ENCODE results near the gene DNAJC19.
"Not testable (repeated sequence)": the region's sequence is repeated elsewhere in the genome, so short reads cannot be mapped to it uniquely, and the experiment has no call there.

DNAJC19 gene

GRCh38 chr3:180996415-180996932 lies 6.9 kb upstream of the DNAJC19 start:
- Histone ChIP-seq H3K27me3 (ENCODE audit: control insufficient read depth in 1 of 2, insufficient read depth in 2 of 2, low read length in 2 of 2) (no peaks in the 10 kb centered on the region), H3K27ac (ENCODE audit: low read depth, low read length) (no peak overlapping the region), H3K9ac (ENCODE audit: low read depth in 1 of 2, low read length in 2 of 2) (no peak overlapping the region), H3K36me3 (ENCODE audit: control insufficient read depth in 1 of 2, insufficient read depth in 2 of 2, low read length in 2 of 2) (no peaks in the 10 kb centered on the region), H3K4me1 (ENCODE audit: control insufficient read depth in 1 of 2, insufficient read depth in 2 of 2, low read length in 2 of 2) (no peaks in the 10 kb centered on the region), H3K9me3 (ENCODE audit: control insufficient read depth in 1 of 2, low read length in 2 of 2) (no peaks in the 10 kb centered on the region), H3K4me3 (ENCODE audit: low read depth in 1 of 2, low read length in 2 of 2) (no peak overlapping the region)

GRCh38 chr3:180990505-180990904 lies 969 bp upstream of the DNAJC19 start:
- Histone ChIP-seq H3K36me3 (ENCODE audit: control insufficient read depth in 1 of 2, insufficient read depth in 2 of 2, low read length in 2 of 2) (peaks cover 4 to 11% of the 10 kb centered on the region in 2 donors), H3K27ac (ENCODE audit: low read depth, low read length) (no peak overlapping the region), H3K9me3 (ENCODE audit: control insufficient read depth in 1 of 2, low read length in 2 of 2) (no peaks in the 10 kb centered on the region), H3K4me3 (ENCODE audit: low read depth in 1 of 2, low read length in 2 of 2) (peak overlapping the region; percentile 99), H3K4me1 (ENCODE audit: control insufficient read depth in 1 of 2, insufficient read depth in 2 of 2, low read length in 2 of 2) (peaks cover 4 to 6% of the 10 kb centered on the region in 2 donors), H3K9ac (ENCODE audit: low read depth in 1 of 2, low read length in 2 of 2) (peak overlapping the region; percentile 56 to 89), H3K27me3 (ENCODE audit: control insufficient read depth in 1 of 2, insufficient read depth in 2 of 2, low read length in 2 of 2) (no peaks in the 10 kb centered on the region)

- no peaks in the 10 kb centered on the region for H3K9me3 ChIP-seq (ENCODE audit: control insufficient read depth in 1 of 2, low read length in 2 of 2)
- no peak overlapping the region for H3K9ac ChIP-seq (ENCODE audit: low read depth in 1 of 2, low read length in 2 of 2)
- peaks cover 4 to 24% of the 10 kb centered on the region in 2 donors for H3K36me3 ChIP-seq (ENCODE audit: control insufficient read depth in 1 of 2, insufficient read depth in 2 of 2, low read length in 2 of 2)
- peaks cover 4 to 6% of the 10 kb centered on the region in 2 donors for H3K4me1 ChIP-seq (ENCODE audit: control insufficient read depth in 1 of 2, insufficient read depth in 2 of 2, low read length in 2 of 2)
- no peak overlapping the region for H3K4me3 ChIP-seq (ENCODE audit: low read depth in 1 of 2, low read length in 2 of 2)
- no peaks in the 10 kb centered on the region for H3K27me3 ChIP-seq (ENCODE audit: control insufficient read depth in 1 of 2, insufficient read depth in 2 of 2, low read length in 2 of 2)
- H3K27ac ChIP-seq (ENCODE audit: low read depth, low read length): no peak overlapping the region
Measured at GRCh38 chr3:180987344-180987743, 2.2 kb downstream of the DNAJC19 start.

GRCh38 chr3:180986366-180986765 lies 3.2 kb downstream of the DNAJC19 start:
- not testable (repeated sequence) for H3K9me3 ChIP-seq (ENCODE audit: control insufficient read depth in 1 of 2, low read length in 2 of 2); H3K9ac ChIP-seq (ENCODE audit: low read depth in 1 of 2, low read length in 2 of 2); H3K27me3 ChIP-seq (ENCODE audit: control insufficient read depth in 1 of 2, insufficient read depth in 2 of 2, low read length in 2 of 2); H3K4me1 ChIP-seq (ENCODE audit: control insufficient read depth in 1 of 2, insufficient read depth in 2 of 2, low read length in 2 of 2); H3K27ac ChIP-seq (ENCODE audit: low read depth, low read length); H3K4me3 ChIP-seq (ENCODE audit: low read depth in 1 of 2, low read length in 2 of 2)
- H3K36me3 ChIP-seq (ENCODE audit: control insufficient read depth in 1 of 2, insufficient read depth in 2 of 2, low read length in 2 of 2): peaks cover 4 to 26% of the 10 kb centered on the region in 2 donors

GRCh38 chr3:180983136-180983535 lies 6.4 kb downstream of the DNAJC19 start:
- H3K36me3 ChIP-seq (ENCODE audit: control insufficient read depth in 1 of 2, insufficient read depth in 2 of 2, low read length in 2 of 2): peaks cover 9 to 38% of the 10 kb centered on the region in 2 donors
- H3K4me1 ChIP-seq (ENCODE audit: control insufficient read depth in 1 of 2, insufficient read depth in 2 of 2, low read length in 2 of 2): no peaks in the 10 kb centered on the region
- no peak overlapping the region for H3K27ac ChIP-seq (ENCODE audit: low read depth, low read length)
- no peaks in the 10 kb centered on the region for H3K27me3 ChIP-seq (ENCODE audit: control insufficient read depth in 1 of 2, insufficient read depth in 2 of 2, low read length in 2 of 2)
- no peaks in the 10 kb centered on the region for H3K9me3 ChIP-seq (ENCODE audit: control insufficient read depth in 1 of 2, low read length in 2 of 2)
- no peak overlapping the region for H3K4me3 ChIP-seq (ENCODE audit: low read depth in 1 of 2, low read length in 2 of 2)
- H3K9ac ChIP-seq (ENCODE audit: low read depth in 1 of 2, low read length in 2 of 2): no peak overlapping the region

GRCh38 chr3:180981912-180982311 lies 7.6 kb downstream of the DNAJC19 start:
- Histone ChIP-seq H3K9me3 (ENCODE audit: control insufficient read depth in 1 of 2, low read length in 2 of 2) (no peaks in the 10 kb centered on the region), H3K9ac (ENCODE audit: low read depth in 1 of 2, low read length in 2 of 2) (no peak overlapping the region), H3K27ac (ENCODE audit: low read depth, low read length) (no peak overlapping the region), H3K4me3 (ENCODE audit: low read depth in 1 of 2, low read length in 2 of 2) (no peak overlapping the region), H3K4me1 (ENCODE audit: control insufficient read depth in 1 of 2, insufficient read depth in 2 of 2, low read length in 2 of 2) (no peaks in the 10 kb centered on the region), H3K36me3 (ENCODE audit: control insufficient read depth in 1 of 2, insufficient read depth in 2 of 2, low read length in 2 of 2) (peaks cover 9 to 36% of the 10 kb centered on the region in 2 donors), H3K27me3 (ENCODE audit: control insufficient read depth in 1 of 2, insufficient read depth in 2 of 2, low read length in 2 of 2) (no peaks in the 10 kb centered on the region)

- Histone ChIP-seq H3K27me3 (ENCODE audit: control insufficient read depth in 1 of 2, insufficient read depth in 2 of 2, low read length in 2 of 2) (no peaks in the 10 kb centered on the region), H3K27ac (ENCODE audit: low read depth, low read length) (no peak overlapping the region), H3K9ac (ENCODE audit: low read depth in 1 of 2, low read length in 2 of 2) (no peak overlapping the region), H3K36me3 (ENCODE audit: control insufficient read depth in 1 of 2, insufficient read depth in 2 of 2, low read length in 2 of 2) (peaks cover 9 to 35% of the 10 kb centered on the region in 2 donors), H3K9me3 (ENCODE audit: control insufficient read depth in 1 of 2, low read length in 2 of 2) (no peaks in the 10 kb centered on the region), H3K4me1 (ENCODE audit: control insufficient read depth in 1 of 2, insufficient read depth in 2 of 2, low read length in 2 of 2) (no peaks in the 10 kb centered on the region), H3K4me3 (ENCODE audit: low read depth in 1 of 2, low read length in 2 of 2) (no peak overlapping the region)
Measured at GRCh38 chr3:180980611-180981010, 8.9 kb downstream of the DNAJC19 start.

- Histone ChIP-seq H3K4me1 (ENCODE audit: control insufficient read depth in 1 of 2, insufficient read depth in 2 of 2, low read length in 2 of 2) (no peaks in the 10 kb centered on the region), H3K36me3 (ENCODE audit: control insufficient read depth in 1 of 2, insufficient read depth in 2 of 2, low read length in 2 of 2) (peaks cover 9 to 32% of the 10 kb centered on the region in 2 donors), H3K27me3 (ENCODE audit: control insufficient read depth in 1 of 2, insufficient read depth in 2 of 2, low read length in 2 of 2) (no peaks in the 10 kb centered on the region), H3K9ac (ENCODE audit: low read depth in 1 of 2, low read length in 2 of 2) (no peak overlapping the region), H3K9me3 (ENCODE audit: control insufficient read depth in 1 of 2, low read length in 2 of 2) (no peaks in the 10 kb centered on the region), H3K4me3 (ENCODE audit: low read depth in 1 of 2, low read length in 2 of 2) (no peak overlapping the region), H3K27ac (ENCODE audit: low read depth, low read length) (no peak overlapping the region)
Measured at GRCh38 chr3:180979961-180980360, 9.6 kb downstream of the DNAJC19 start.

GRCh38 chr3:180977498-180977897 lies 12.0 kb downstream of the DNAJC19 start:
- peaks cover 9 to 25% of the 10 kb centered on the region in 2 donors for H3K36me3 ChIP-seq (ENCODE audit: control insufficient read depth in 1 of 2, insufficient read depth in 2 of 2, low read length in 2 of 2)

GRCh38 chr3:180974286-180974685 lies 15.2 kb downstream of the DNAJC19 start:
- Histone ChIP-seq H3K27me3 (ENCODE audit: control insufficient read depth in 1 of 2, insufficient read depth in 2 of 2, low read length in 2 of 2) (no peaks in the 10 kb centered on the region), H3K27ac (ENCODE audit: low read depth, low read length) (no peak overlapping the region), H3K36me3 (ENCODE audit: control insufficient read depth in 1 of 2, insufficient read depth in 2 of 2, low read length in 2 of 2) (peaks cover 18 to 41% of the 10 kb centered on the region in 2 donors), H3K9ac (ENCODE audit: low read depth in 1 of 2, low read length in 2 of 2) (no peak overlapping the region), H3K4me3 (ENCODE audit: low read depth in 1 of 2, low read length in 2 of 2) (no peak overlapping the region), H3K9me3 (ENCODE audit: control insufficient read depth in 1 of 2, low read length in 2 of 2) (no peaks in the 10 kb centered on the region), H3K4me1 (ENCODE audit: control insufficient read depth in 1 of 2, insufficient read depth in 2 of 2, low read length in 2 of 2) (no peaks in the 10 kb centered on the region)

More at GRCh38 chr3:180977498-180977897, 12.0 kb downstream of the DNAJC19 start:
- Histone ChIP-seq H3K4me3 (ENCODE audit: low read depth in 1 of 2, low read length in 2 of 2) (no peak overlapping the region), H3K9ac (ENCODE audit: low read depth in 1 of 2, low read length in 2 of 2) (no peak overlapping the region), H3K9me3 (ENCODE audit: control insufficient read depth in 1 of 2, low read length in 2 of 2) (no peaks in the 10 kb centered on the region), H3K27ac (ENCODE audit: low read depth, low read length) (no peak overlapping the region), H3K27me3 (ENCODE audit: control insufficient read depth in 1 of 2, insufficient read depth in 2 of 2, low read length in 2 of 2) (no peaks in the 10 kb centered on the region), H3K4me1 (ENCODE audit: control insufficient read depth in 1 of 2, insufficient read depth in 2 of 2, low read length in 2 of 2) (no peaks in the 10 kb centered on the region)

- peaks cover 22 to 42% of the 10 kb centered on the region in 2 donors for H3K36me3 ChIP-seq (ENCODE audit: control insufficient read depth in 1 of 2, insufficient read depth in 2 of 2, low read length in 2 of 2)
- H3K9me3 ChIP-seq (ENCODE audit: control insufficient read depth in 1 of 2, low read length in 2 of 2): no peaks in the 10 kb centered on the region
Measured at GRCh38 chr3:180973543-180973942, 16.0 kb downstream of the DNAJC19 start.

More at GRCh38 chr3:180973543-180973942, 16.0 kb downstream of the DNAJC19 start:
- no peak overlapping the region for H3K27ac ChIP-seq (ENCODE audit: low read depth, low read length)
- no peaks in the 10 kb centered on the region for H3K4me1 ChIP-seq (ENCODE audit: control insufficient read depth in 1 of 2, insufficient read depth in 2 of 2, low read length in 2 of 2)
- H3K9ac ChIP-seq (ENCODE audit: low read depth in 1 of 2, low read length in 2 of 2): no peak overlapping the region
- no peak overlapping the region for H3K4me3 ChIP-seq (ENCODE audit: low read depth in 1 of 2, low read length in 2 of 2)
- H3K27me3 ChIP-seq (ENCODE audit: control insufficient read depth in 1 of 2, insufficient read depth in 2 of 2, low read length in 2 of 2): no peaks in the 10 kb centered on the region

Measured in duodenal mucosa (tissue), 2 donors.